HG02678 (cell line): ENCODE results near the gene ZKSCAN3.
A peak's percentile ranks its signal among the peaks of the same experiment; 100 is the strongest.
"Not testable (repeated sequence)": the region's sequence is repeated elsewhere in the genome, so short reads cannot be mapped to it uniquely, and the experiment has no call there.

Experiments used
- ATAC-seq: cut with Tn5 transposase; IDR thresholded peaks from one replicate; pipeline ENCODE4 v1.9.1; 2021; ENCODE audit warnings: mild to moderate bottlenecking, moderate library complexity; ENCODE audit not compliant: unreplicated experiment

The ZKSCAN3 gene

GRCh38 chr6:28371280-28371679 is 21.5 kb downstream of the ZKSCAN3 start:
- no peak for ATAC-seq

- ATAC-seq = peak; percentile 58
Observed at GRCh38 chr6:28371706-28372451, 22.1 kb downstream of the ZKSCAN3 start.

GRCh38 chr6:28373925-28374324 is 24.2 kb downstream of the ZKSCAN3 start:
- no peak for ATAC-seq

- no peak for ATAC-seq
Observed at GRCh38 chr6:28377879-28378278, 28.1 kb downstream of the ZKSCAN3 start.

GRCh38 chr6:28378644-28379043 is 28.9 kb downstream of the ZKSCAN3 start:
- ATAC-seq = no peak

- no peak for ATAC-seq
Observed at GRCh38 chr6:28380381-28380780, 30.6 kb downstream of the ZKSCAN3 start.

GRCh38 chr6:28383235-28384142 is 33.7 kb downstream of the ZKSCAN3 start:
- ATAC-seq = peak; percentile 94

GRCh38 chr6:28384143-28384533 is 34.4 kb downstream of the ZKSCAN3 start:
- no peak for ATAC-seq

- no peak for ATAC-seq
Observed at GRCh38 chr6:28390688-28391087, 40.9 kb downstream of the ZKSCAN3 start.

GRCh38 chr6:28393912-28394662 is 44.3 kb downstream of the ZKSCAN3 start:
- ATAC-seq = no peak

GRCh38 chr6:28395918-28396317 is 46.2 kb downstream of the ZKSCAN3 start:
- ATAC-seq = no peak

GRCh38 chr6:28399350-28400121 is 49.8 kb downstream of the ZKSCAN3 start, which contains the start of gene ZSCAN12:
TSS of gene ZSCAN12 (minus strand) at chr6:28399747. CDS start at chr6:28398405, 1,342 bp downstream.
- peak; percentile 91 for ATAC-seq

GRCh38 chr6:28400122-28400451 is 50.3 kb downstream of the ZKSCAN3 start:
- ATAC-seq = no peak

- ATAC-seq = no peak
Observed at GRCh38 chr6:28401172-28401571, 51.4 kb downstream of the ZKSCAN3 start.

GRCh38 chr6:28402197-28402596 is 52.5 kb downstream of the ZKSCAN3 start:
- ATAC-seq = no peak

- not testable (repeated sequence) for ATAC-seq
Observed at GRCh38 chr6:28403923-28404322, 54.2 kb downstream of the ZKSCAN3 start.

- ATAC-seq = no peak
Observed at GRCh38 chr6:28407401-28407800, 57.7 kb downstream of the ZKSCAN3 start.

GRCh38 chr6:28408076-28408802 is 58.5 kb downstream of the ZKSCAN3 start:
- ATAC-seq = no peak

- no peak for ATAC-seq
Observed at GRCh38 chr6:28410767-28411166, 61.0 kb downstream of the ZKSCAN3 start.

- ATAC-seq = no peak
Observed at GRCh38 chr6:28413681-28414080, 63.9 kb downstream of the ZKSCAN3 start.
